ENCODE results near the gene HOXA9. TPM values are rescaled to one million over a fixed set of nuclear protein-coding genes. Genes with fewer than 3 reads are reported as not detected.

Gene HOXA9

GRCh38 chr7:27112955-27113949, 52.1 kb downstream of the HOXA9 start:
- no CpG with 5 or more reads among the region's 57 CpGs for WGBS, 2 donors (ENCODE audit: extremely low coverage in 2 of 2, insufficient read length in 2 of 2, insufficient replicate concordance in 1 of 2)
- no peak overlapping the region for H2BK12ac ChIP-seq (ENCODE audit: low read length)
- peak overlapping the region; percentile 82 for H3K23ac ChIP-seq (ENCODE audit: low read depth, low read length, poor library complexity)
- no peak overlapping the region for H3K9ac ChIP-seq (ENCODE audit: low read depth, low read length, poor library complexity)
- H3K9me3 ChIP-seq (replicated peaks in 1 of 2; ENCODE audit: control insufficient read depth in 2 of 2, insufficient read depth in 1 of 2, low read depth in 1 of 2, low read length in 2 of 2), result peaks cover 3 to 4% of the 10 kb centered on the region in 2 donors
- no peaks in the 10 kb centered on the region for H3K4me1 ChIP-seq (ENCODE audit: control insufficient read depth in 2 of 2, insufficient read depth in 1 of 2, low read depth in 1 of 2, low read length in 2 of 2)
- H2AFZ ChIP-seq (ENCODE audit: low read length), result peak overlapping the region; percentile 82
- H2BK120ac ChIP-seq (ENCODE audit: low read depth, low read length), result no peak overlapping the region
- H4K91ac ChIP-seq (ENCODE audit: low read depth, low read length, poor library complexity), result no peak overlapping the region
- no peaks in the 10 kb centered on the region for H3K36me3 ChIP-seq (replicated peaks in 1 of 2; ENCODE audit: control insufficient read depth in 2 of 2, insufficient read depth in 2 of 2, low read length in 2 of 2)
- H4K8ac ChIP-seq (ENCODE audit: low read depth, low read length), result no peak overlapping the region
- no peak overlapping the region for H3K4ac ChIP-seq (ENCODE audit: low read length)
- H3K4me2 ChIP-seq (ENCODE audit: insufficient read depth, low read length, poor library complexity, severe bottlenecking), result no peak overlapping the region
- no peaks in the 10 kb centered on the region for H3K79me1 ChIP-seq (ENCODE audit: low read depth, low read length)
- H3K4me3 ChIP-seq (ENCODE audit: low read length in 2 of 2), result no peak overlapping the region
- no peak overlapping the region for H3K18ac ChIP-seq (ENCODE audit: low read length)
- H3K27me3 ChIP-seq (ENCODE audit: control insufficient read depth in 3 of 3, insufficient read depth in 3 of 3, low read depth in 1 of 3, low read length in 3 of 3), result peaks cover 65 to 95% (median 92%) of the 10 kb centered on the region in 3 experiments
- H3K27ac ChIP-seq (replicated peaks; ENCODE audit: low read length), result no peak overlapping the region
- no peak overlapping the region for H3K14ac ChIP-seq (ENCODE audit: low read length)
- no peak for DNase-seq (ENCODE audit: low spot score)
- no peak overlapping the region for H2BK15ac ChIP-seq (ENCODE audit: low read length)
- no peak overlapping the region for H2AK5ac ChIP-seq (ENCODE audit: low read depth, low read length)
- no peak overlapping the region for H2BK5ac ChIP-seq (ENCODE audit: low read length)

Small RNA genes lying within 50 kb of the gene (small RNA-seq; reads per million reads assigned to genes)
- gene AC004080.5 (ENCODE audit: insufficient read depth) (not detected), gene RF02140 (ENCODE audit: insufficient read depth) (not detected), gene RF02141 (ENCODE audit: insufficient read depth) (not detected)
